ENCODE results near the gene STX10. TPM values are rescaled to one million over a fixed set of nuclear protein-coding genes. Genes with fewer than 3 reads are reported as not detected.

The STX10 gene
- polyA plus RNA-seq, 1 of the 3 experiments (the other 2 are of a cell fraction): 163 TPM

GRCh38 chr19:13160557-13160956, 10.4 kb upstream of the STX10 start:
- Histone ChIP-seq H3K9me3 (no peaks in the 10 kb centered on the region), H3K27ac (ENCODE audit: low read depth in 2 of 2, low read length in 1 of 2) (peak overlapping the region in 1 of 2 experiments; percentile 45; a peak in 2 of 4 replicates), H2AFZ (ENCODE audit: low read depth) (no peak overlapping the region), H3K27me3 (ENCODE audit: insufficient read depth) (no peaks in the 10 kb centered on the region), H3K9ac (no peak overlapping the region), H3K79me2 (ENCODE audit: insufficient read depth) (peaks cover 11% of the 10 kb centered on the region; the same call in 1 of the 2 replicates), H3K4me3 (ENCODE audit: low read depth in 2 of 2, low read length in 1 of 2) (no peak overlapping the region), H3K9me2 (no peaks in the 10 kb centered on the region), H3K4me2 (no peak overlapping the region), H3K4me1 (ENCODE audit: control insufficient read depth in 1 of 2, insufficient read depth in 2 of 2, low read depth in 1 of 2, low read length in 1 of 2) (peaks cover 23 to 32% of the 10 kb centered on the region in 2 experiments; a peak in 3 of 4 replicates), H3F3A (replicated peaks; ENCODE audit: insufficient read depth) (peaks cover 54% of the 10 kb centered on the region), H4K20me1 (ENCODE audit: insufficient read depth) (no peaks in the 10 kb centered on the region), H3K36me3 (replicated peaks in 1 of 2; ENCODE audit: control insufficient read depth in 1 of 2, insufficient read depth in 2 of 2, low read length in 1 of 2) (no peaks in the 10 kb centered on the region)
- no peak for TF ChIP-seq RCOR1 (IDR thresholded peaks at IDR 0.05; ENCODE audit: low read length)
- TF ChIP-seq FOSL2 (IDR thresholded peaks at IDR 0.05; ENCODE audit: borderline replicate concordance, low read depth): peak; percentile 37; the same call in 1 of the 2 replicates
- no peak for TF ChIP-seq EZH2phosphoT487 (IDR thresholded peaks at IDR 0.05; ENCODE audit: borderline replicate concordance, low read depth)
- no peak for TF ChIP-seq NRF1 (IDR thresholded peaks at IDR 0.05; ENCODE audit: low read depth, low read length)
- peak; percentile 31; the same call in 1 of the 2 replicates for TF ChIP-seq USF1 (IDR thresholded peaks at IDR 0.05; ENCODE audit: borderline replicate concordance, low read depth)
- no peak for TF ChIP-seq GABPA (IDR thresholded peaks at IDR 0.05; ENCODE audit: low read depth)
- no peak for TF ChIP-seq ELF1 (IDR thresholded peaks at IDR 0.05)
- TF ChIP-seq FOXM1 (IDR thresholded peaks at IDR 0.05; ENCODE audit: low read depth): no peak
- peak; percentile 90 for TF ChIP-seq MAX (IDR thresholded peaks at IDR 0.05; ENCODE audit: low read depth)
- no peak for TF ChIP-seq JUND (IDR thresholded peaks at IDR 0.05)
- TF ChIP-seq ZBTB33 (IDR thresholded peaks at IDR 0.05; ENCODE audit: borderline replicate concordance, low read depth): no peak
- no peak for TF ChIP-seq CTCF (IDR thresholded peaks at IDR 0.05)
- ChIA-PET CTCF (interaction anchor here (1.0 to 1.7 kb wide), 2 partner anchors 102 to 195 kb away, joined by 3 to 4 read pairs; no protein-coding TSS in a partner anchor), POLR2A (interaction anchor here (2.1 to 5.2 kb wide), 2 partner anchors 8 to 10 kb away, joined by 6 to 73 read pairs; partner anchors contain the start of genes IER2 and STX10)
- DNase-seq: no peak
- 73% methylated on average over 1 of the region's 1 CpG for WGBS (ENCODE audit: low lambda C conversion rate)

GRCh38 chr19:13159713-13160112, 9.5 kb upstream of the STX10 start:
- TF ChIP-seq TEAD4 (IDR thresholded peaks at IDR 0.05; ENCODE audit: borderline replicate concordance, insufficient read depth) (no peak), POLR2AphosphoS5 (IDR thresholded peaks at IDR 0.05; ENCODE audit: low read depth, low read length) (no peak), CHD2 (IDR thresholded peaks at IDR 0.05; ENCODE audit: low read length, partially characterized antibody) (no peak), TCF12 (IDR thresholded peaks at IDR 0.05) (no peak), EP300 (IDR thresholded peaks at IDR 0.05; ENCODE audit: borderline replicate concordance in 1 of 2, low read depth in 1 of 2, low read length in 1 of 2) (no peak), SIN3A (IDR thresholded peaks at IDR 0.05; ENCODE audit: borderline replicate concordance, low read depth, low read length) (no peak), SMC3 (IDR thresholded peaks at IDR 0.05; ENCODE audit: low read depth, low read length) (no peak)
- POLR2A ChIA-PET: no interaction called here

More at GRCh38 chr19:13159713-13160112, 9.5 kb upstream of the STX10 start:
- Histone ChIP-seq H3K9me3 (no peaks in the 10 kb centered on the region), H3K4me2 (no peak overlapping the region), H3F3A (replicated peaks; ENCODE audit: insufficient read depth) (peaks cover 57% of the 10 kb centered on the region), H3K79me2 (ENCODE audit: insufficient read depth) (peaks cover 19% of the 10 kb centered on the region), H3K9me2 (no peaks in the 10 kb centered on the region), H4K20me1 (ENCODE audit: insufficient read depth) (peaks cover 7% of the 10 kb centered on the region), H3K27me3 (ENCODE audit: insufficient read depth) (no peaks in the 10 kb centered on the region), H2AFZ (ENCODE audit: low read depth) (no peak overlapping the region), H3K27ac (ENCODE audit: low read depth in 2 of 2, low read length in 1 of 2) (no peak overlapping the region), H3K4me1 (ENCODE audit: control insufficient read depth in 1 of 2, insufficient read depth in 2 of 2, low read depth in 1 of 2, low read length in 1 of 2) (peaks cover 15 to 34% of the 10 kb centered on the region in 2 experiments; a peak in 3 of 4 replicates), H3K9ac (no peak overlapping the region), H3K4me3 (ENCODE audit: low read depth in 2 of 2, low read length in 1 of 2) (no peak overlapping the region), H3K36me3 (replicated peaks in 1 of 2; ENCODE audit: control insufficient read depth in 1 of 2, insufficient read depth in 2 of 2, low read length in 1 of 2) (peaks cover 0 to 3% of the 10 kb centered on the region in 2 experiments)
- 96% methylated on average over 3 of the region's 3 CpGs for WGBS (ENCODE audit: low lambda C conversion rate)
- CTCF ChIA-PET: no interaction called here
- DNase-seq: no peak
